HG02870 (cell line): ENCODE measurements around the gene ASXL2.
"Not testable (repeated sequence)": the region's sequence is repeated elsewhere in the genome, so short reads cannot be mapped to it uniquely, and the experiment has no call there.

Experiments
- ATAC-seq: cut with Tn5 transposase; IDR thresholded peaks from one replicate; pipeline ENCODE4 v1.9.1; 2021; ENCODE audit warnings: mild to moderate bottlenecking, moderate library complexity; ENCODE audit not compliant: unreplicated experiment

The ASXL2 gene

GRCh38 chr2:25838152-25838756, 40.0 kb downstream of the ASXL2 start:
- no peak for ATAC-seq

GRCh38 chr2:25835906-25836305, 42.4 kb downstream of the ASXL2 start:
- ATAC-seq = no peak

GRCh38 chr2:25833566-25833965, 44.7 kb downstream of the ASXL2 start:
- ATAC-seq = no peak

DNA sequence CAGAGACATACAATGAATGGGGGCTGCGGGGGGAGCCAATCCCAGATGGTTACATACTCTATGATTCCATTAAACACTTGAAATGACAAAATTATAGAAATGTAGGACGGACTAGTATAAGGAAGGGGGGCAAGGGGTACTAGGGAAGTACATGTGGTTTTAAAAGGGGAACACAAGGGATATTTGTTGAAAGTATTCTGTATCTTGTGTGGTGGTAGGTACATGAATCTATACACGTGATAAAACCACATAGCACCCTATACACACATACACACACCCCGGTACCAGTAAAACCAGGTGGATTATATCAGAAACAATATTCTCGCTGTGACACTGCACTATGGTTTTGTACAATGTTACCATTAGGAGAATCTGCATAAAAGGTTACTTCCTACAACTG, 45.4 kb downstream of the ASXL2 start:
- ATAC-seq = no peak

DNA sequence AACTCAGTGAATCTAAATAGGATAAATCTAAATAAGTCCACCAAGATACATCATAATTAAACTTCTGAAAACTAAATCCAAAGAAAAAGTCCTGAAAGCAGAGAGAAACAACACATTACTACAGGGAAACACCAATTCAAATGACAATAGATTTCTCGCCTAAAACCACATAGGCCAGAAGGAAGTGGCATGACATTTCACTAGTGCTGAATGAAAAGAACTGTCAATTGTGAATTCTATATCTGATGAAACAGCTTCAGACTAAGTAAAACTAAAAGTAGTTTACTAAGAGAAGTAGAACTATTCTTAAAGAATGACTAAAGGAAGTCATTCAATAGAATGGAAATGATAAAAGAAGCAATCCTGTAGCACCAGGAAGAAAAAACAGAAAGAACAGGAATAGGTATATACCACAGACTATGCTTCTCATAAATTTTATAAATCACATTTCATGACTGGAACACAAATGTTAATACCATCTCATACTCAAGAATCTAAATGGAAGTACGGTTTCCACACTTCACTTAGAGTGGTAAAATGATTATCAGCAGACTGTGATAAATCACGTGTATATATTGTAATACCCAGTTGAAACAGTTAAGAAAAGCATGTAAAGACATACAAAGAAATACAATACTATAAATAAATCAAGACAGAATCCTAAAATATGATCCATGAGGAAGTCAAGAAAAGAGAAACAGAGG, 46.4 kb downstream of the ASXL2 start:
- no peak for ATAC-seq

DNA sequence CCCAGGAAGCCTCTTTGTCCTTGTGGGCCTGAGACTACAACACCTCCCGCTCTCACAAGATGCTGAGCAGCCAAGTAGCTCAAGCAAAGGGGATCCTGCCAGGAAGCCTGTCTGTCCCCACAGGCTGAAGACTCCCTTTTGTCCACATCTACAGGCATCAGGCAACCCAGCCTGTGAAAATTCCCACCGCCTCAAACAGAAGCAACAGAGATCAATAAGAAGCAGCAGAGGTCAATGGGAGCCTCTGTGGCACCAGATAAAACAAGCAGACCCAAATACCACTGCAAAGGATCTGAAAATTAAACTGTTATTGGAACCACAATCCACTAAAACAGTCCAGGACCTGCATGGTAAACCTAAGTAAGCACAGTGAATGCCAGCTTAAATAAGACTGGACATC, 48.5 kb downstream of the ASXL2 start:
- ATAC-seq = no peak

DNA sequence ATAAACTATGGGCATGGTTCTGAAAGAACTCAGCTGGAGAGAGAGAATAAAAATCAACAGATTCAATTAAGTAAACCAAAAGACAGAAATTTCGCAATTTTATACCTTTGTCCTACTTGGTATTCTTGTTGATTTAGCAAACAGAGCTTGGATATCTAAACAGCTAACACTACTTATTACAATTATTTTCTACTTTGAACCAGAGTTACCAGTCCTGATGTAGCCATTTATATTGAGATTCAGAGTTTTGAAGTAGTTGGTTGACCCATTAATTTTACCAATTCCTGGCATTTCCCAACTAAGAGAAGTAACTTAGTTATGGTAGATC, 48.9 kb downstream of the ASXL2 start:
- no peak for ATAC-seq

- not testable (repeated sequence) for ATAC-seq
These were observed 49.5 kb downstream of the ASXL2 start for GRCh38 chr2:25828532-25829376.

GRCh38 chr2:25825238-25825637, 53.0 kb downstream of the ASXL2 start:
- no peak for ATAC-seq

DNA sequence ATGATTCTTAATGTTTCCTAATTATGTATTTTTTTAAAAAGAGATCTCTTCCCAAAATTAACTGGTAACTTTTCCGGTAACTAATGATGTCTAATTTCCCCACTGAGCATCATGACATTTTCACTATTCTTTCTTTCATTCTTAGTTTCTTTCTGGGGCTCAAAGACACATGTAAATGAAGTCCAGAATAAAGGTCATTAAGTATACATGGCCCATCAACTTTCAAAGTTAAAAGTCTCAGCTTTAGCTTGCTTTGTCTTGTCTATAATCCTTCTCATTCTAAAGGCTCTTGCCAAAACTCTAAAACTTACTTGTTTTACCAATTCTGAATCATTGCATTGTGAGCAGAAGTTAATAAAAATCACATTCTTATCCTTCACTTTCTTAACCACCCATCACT, 53.6 kb downstream of the ASXL2 start:
- no peak for ATAC-seq

GRCh38 chr2:25824216-25824615, 54.1 kb downstream of the ASXL2 start:
- ATAC-seq = no peak

GRCh38 chr2:25822190-25823117, 55.8 kb downstream of the ASXL2 start:
- no peak for ATAC-seq

- no peak for ATAC-seq
These were observed 56.8 kb downstream of the ASXL2 start for GRCh38 chr2:25821225-25822056.

GRCh38 chr2:25819597-25820039, 58.7 kb downstream of the ASXL2 start:
- ATAC-seq = no peak

DNA sequence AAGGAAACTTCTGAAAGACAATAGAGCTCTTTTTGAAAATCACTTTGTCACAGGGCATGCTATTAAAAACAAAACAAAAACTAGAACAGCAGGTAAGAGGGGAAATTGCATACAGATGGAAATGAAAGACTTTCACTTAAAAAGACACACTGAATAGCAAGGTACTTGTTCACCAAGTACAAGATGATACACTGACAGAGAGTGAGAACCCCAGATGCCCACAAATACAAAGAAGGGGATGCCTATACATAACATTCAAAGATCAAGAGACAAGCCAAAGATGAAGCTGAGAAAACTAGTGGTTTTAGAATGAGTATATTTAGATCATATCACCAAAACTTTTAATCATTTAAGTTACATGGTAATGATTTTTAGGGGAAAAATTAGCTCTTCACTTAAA, 60.7 kb downstream of the ASXL2 start:
- peak; percentile 59 for ATAC-seq

- no peak for ATAC-seq
These were observed 61.3 kb downstream of the ASXL2 start for GRCh38 chr2:25817006-25817405.

DNA sequence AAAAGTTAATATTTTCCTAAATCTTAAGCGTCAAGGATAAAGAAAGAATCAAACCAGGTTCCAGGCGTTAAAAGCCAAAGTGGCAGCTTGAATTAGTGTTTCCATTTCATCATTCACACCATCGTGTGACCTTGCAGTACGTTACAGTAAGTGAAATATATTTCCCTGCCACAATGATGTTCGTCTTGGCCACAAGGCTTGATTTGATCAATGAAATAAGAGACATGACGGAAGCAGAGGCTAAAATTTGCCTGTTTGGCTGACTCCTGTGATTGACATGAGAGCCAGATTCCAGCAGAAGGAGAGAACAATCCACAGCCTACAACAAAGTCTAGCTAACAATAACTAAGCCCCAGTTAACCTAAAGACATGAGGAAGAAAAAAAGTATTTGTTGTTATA, 62.0 kb downstream of the ASXL2 start:
- ATAC-seq = no peak

DNA sequence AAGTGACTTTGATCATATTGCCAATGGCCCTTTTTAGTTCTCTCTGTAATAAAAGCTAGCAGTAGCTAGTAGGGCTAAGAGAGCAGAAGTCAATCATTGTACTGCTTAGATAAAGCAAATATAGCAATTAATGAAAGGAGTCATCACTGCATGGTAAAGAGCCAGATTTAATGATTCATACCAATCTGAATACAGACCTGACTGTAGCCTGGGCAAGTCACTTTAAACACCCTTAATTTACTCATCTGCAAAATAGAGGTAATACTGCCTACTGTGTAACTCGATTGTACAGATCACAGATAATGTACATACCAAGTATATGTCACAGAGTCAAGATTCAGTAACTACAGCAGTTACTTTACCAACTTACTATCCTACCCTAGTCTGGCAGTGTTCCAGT, 63.6 kb downstream of the ASXL2 start:
- ATAC-seq = no peak

GRCh38 chr2:25810428-25810827, 67.9 kb downstream of the ASXL2 start:
- no peak for ATAC-seq

DNA sequence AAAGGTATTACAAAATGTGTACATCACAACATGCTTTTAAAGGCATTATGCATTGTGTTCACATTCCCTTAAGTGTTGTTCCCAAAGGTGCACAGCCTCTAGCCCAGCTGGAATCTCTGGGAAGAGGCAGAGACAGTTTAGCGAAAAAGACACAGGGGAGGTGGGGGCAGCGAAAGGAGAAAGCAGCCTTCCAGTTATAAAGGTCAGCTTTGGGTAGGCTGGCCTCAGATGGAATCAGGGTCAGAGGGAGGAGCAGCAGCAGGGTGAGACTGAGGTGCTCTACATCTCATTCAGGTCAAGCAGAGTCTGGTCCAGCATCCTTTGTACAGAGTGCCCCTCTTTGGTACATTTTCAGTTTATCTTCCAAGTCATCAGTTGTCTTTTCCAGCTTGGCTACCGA, 68.6 kb downstream of the ASXL2 start:
- no peak for ATAC-seq
